Fibroblast of gingiva (primary cell): ENCODE measurements around the gene VSTM2L.
A peak's percentile ranks its signal among the peaks of the same experiment; 100 is the strongest.

Experiments
- DNase-seq: peaks from one replicate; pipeline ENCODE4 v3.0.0-alpha.2; 2011; ENCODE audit warnings: low read depth

The VSTM2L gene

DNA sequence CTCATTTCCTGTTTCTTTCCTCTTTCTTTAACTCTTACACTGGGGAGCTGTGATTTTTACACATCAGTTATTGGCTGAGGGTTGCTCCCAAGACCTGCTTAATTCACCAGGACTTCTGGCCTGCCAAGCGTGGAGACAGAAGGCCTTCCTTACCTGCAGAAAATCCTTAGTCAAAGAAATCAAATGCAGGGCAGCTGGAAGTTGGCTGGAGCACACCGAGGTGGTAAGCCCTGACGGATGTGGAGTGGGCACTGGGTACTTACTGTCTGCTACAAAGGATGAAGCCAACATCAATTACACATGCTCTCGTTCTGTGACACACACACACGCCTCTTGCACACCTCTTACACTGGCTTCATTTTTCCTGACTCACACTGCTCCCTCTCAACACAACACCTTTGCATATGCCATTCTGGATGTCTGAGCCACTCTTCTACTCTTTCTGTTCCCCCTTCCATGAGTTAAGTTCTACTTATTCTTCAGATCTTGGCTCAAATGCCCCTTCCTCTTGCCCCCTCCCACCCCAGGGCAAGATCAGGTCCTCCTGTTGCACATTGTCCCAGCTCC is 68.7 kb downstream of the VSTM2L start:
- no peak for DNase-seq

DNA sequence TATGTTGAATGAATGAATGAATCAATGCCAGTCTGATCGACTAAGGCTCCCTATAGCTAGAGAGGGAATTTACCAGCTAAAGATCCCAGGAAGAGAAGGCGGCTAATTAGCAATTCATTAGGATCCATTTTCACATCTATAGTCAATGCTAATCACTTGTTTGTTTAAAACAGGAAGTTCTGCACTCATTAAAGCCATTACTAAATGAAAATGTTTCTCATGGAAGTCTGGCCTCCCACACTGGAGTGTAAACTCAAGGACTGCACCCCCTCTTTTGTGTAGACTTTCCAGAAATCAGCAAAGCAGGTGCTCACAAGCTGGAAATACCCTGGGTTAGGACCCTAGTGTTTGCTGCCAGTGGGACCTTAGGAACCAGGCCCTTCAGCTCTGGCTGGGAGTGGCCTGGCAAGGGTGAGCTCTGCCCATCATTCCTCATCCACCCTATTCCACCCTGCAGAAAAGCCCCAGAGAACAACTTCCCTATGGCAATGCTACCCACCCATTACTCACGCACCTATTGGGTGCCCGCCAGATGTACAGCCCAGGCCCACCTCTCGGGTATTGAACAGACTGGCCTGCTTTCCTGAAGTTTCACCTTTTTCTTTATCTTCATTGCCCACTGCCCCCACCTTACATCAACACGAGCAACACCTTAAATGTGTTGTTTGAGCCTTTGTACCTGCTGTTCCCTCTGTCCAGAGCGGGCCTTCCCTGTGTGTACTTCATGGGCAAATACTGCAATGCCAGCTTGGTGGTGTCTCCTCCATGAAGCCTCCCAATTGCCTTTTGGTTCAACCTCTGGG is 69.5 kb downstream of the VSTM2L start:
- no peak for DNase-seq

DNA sequence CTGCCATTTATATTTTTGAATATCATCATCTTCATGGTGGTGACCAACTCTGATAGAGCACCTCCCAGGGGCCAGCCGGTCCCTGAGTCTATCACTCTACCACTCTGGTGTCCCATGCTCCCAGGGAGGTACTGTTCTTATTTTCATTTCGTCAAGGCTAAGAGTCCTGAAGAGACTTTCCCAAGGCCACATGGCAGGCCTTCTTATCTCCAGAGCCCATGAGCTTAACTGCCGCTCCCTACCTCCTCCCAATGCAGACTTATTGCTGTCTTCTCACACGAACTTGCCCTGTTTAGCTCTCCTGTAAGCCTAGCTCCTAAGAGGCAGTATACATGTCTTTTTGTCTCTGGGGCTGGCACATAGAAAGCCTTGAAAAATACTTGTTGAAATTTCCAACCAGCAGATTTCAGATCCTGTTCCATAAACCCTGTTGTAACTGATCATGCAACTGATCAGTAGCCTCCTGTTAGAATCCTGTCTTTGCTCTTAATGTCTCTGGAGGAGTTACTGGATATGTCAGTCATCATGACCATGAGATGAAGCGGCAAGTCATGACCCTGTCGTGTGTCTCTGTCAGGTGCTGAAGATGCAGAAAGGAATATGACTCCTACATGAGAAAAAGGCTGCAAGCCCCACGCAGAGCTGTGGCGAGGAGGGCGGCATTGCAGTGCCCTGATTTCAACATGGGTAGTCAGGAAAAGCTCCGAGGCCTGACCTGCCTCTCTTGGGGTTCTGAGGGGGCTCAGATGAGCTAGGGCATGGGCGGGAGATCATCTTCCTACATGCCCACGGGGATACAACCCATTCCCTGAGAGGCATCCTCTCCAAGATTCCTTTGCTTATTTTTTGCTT is 70.4 kb downstream of the VSTM2L start:
- no peak for DNase-seq

DNA sequence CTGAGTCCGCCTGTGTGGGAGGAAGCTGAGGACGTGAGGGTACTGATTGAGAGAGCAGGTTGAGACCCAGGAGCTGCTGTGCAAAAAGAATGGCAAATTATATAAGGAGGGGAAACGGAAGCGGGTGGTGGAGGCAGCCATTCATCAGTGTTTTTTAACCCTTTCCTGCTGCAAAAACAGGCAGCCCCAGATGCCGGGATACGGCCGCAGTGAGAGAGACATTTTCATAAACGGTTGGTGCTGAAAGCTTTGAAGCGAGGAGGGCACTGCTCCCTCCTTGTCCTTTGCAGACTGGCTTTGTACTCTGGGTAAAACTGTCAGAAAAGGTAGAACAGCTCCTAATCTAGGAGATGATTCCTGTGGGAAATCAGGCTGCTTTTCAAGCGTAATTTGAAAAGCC is 74.0 kb downstream of the VSTM2L start:
- no peak for DNase-seq

DNA sequence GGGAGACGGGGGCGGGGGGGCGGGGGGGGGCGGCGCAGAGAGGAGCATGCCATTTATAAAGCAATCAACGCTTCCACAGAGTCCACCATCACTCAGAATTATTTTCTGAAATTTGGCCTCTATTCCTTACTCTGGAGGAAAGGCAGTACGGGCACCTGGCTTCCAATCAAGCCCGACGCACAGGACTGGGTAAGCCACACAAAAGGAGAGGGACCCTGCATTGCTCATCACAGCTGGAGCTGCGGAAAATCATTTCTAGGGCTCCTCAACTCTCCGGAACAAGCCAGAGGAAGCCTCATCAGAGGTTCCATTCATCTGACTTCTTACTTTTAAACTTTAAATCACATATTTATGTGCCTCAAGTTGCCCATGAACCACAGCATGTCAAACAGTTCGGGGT is 74.4 kb downstream of the VSTM2L start:
- DNase-seq = no peak

DNA sequence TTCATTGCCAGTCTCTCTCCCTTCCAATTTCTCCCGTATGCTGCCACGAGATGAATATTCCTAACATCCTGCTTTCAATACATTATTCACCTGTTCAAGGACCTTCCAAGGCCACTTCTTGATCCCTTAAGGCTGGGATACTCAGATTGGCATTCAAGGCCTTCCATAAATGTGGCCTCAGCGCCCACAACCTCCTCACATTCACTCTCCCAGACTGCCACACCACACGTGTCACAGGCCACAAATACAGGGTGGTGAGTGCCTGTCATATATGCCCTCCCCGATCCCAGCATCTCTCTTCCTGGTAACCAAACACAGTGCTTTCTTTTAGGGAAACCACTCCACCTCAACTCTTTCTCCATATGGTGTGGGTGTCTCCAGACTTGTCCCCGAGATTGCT is 74.9 kb downstream of the VSTM2L start:
- DNase-seq = no peak

DNA sequence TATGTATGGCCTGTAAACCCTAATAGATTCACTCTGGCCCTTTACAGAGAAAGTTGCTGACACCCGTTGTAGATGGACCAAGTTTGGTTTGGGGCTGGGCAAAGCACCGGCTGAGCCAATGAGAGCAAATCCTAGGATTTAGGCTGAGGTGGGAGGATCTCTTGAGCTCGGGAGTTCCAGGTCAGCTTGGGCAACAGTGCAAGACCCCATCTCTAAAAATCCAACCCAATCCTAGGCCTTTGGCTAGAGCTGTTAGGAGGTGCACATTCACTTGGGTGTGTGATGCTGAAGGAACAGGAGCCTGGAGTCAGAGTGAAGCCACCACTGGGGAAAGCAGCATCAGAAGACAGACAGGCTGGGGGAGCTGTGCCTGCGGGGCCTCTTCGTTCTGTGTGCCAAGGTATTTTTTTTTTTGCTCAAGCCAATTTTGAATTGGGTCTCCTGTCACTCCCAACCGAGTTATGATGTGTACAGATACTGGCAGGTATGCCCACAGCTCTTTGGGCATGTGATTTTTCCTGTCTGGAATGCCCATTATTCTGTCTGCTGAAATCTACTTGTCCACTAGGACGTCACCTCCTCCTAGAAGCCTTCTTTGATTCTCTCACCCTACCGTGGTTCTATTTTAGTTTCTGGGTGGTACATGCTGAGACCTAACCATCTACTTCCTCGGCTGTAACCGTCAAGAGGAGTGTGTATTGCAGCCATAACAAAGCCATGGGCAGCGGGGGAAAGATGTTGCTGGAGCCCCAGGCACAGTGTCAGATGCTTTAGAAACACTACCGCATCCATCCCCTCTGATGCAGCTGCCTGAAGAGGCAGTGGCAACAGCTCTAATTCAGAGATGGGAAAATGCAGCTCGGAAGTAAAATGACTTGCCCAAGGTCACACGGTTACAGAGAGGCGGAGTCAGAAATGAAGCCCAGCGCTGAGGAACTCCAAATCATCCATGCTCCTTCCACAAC is 76.4 kb downstream of the VSTM2L start:
- no peak for DNase-seq

DNA sequence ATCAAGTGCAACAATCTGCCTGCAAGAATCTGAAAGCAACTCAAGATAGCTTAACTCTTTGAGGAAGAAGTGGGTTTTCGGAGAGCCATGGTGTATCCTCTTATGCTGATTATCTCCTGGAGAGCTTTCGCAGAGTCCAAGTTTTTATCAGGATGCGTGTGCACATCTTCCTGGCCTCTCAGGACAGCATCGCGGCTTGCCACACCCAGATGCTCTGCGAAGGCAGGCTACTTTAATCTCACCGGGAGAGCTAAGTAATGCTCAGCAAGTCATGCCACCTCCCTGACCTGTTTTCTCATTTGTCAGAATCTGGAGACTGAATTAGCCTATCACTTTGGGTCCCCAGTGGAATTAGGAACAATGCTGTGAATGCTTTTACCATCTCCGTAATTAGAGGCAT is 77.5 kb downstream of the VSTM2L start:
- DNase-seq = no peak

DNA sequence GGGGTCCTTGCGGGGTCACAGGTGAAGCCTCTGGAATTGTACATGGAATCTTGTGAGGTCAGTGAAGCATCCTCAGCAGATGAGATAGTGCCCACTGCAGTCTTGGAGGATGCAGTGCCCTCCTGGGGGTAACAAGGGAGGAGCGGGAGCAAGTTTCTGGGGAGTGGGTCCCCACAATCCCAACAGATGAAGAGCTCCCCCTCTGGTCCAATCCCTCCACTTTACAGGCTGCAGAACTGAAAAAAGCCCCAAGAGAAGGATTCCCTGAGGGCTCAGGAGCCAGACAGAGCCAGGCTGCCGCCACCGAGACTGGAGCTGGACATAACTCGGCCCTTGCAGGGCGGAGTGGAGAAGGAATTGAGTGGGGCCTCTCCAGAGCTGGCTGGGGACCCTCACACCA is 77.9 kb downstream of the VSTM2L start:
- no peak for DNase-seq

DNA sequence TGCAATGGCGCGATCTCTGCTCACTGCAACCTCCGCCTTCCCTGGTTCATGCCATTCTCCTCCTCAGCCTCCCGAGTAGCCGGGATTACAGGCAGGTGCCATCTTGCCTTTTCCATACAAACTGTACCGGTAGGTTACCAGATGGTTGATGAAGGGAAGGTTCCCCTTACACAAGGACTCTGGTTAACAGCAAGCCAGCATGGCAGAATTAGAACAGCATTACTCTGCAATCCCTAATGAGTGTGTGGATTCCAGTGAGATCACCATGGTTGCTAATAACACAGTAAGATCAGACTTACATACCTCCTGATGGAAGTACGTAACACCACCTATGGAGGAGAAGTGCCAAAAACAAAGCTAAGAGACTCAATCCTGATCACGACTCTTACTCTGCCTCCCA is 78.6 kb downstream of the VSTM2L start:
- DNase-seq = no peak

DNA sequence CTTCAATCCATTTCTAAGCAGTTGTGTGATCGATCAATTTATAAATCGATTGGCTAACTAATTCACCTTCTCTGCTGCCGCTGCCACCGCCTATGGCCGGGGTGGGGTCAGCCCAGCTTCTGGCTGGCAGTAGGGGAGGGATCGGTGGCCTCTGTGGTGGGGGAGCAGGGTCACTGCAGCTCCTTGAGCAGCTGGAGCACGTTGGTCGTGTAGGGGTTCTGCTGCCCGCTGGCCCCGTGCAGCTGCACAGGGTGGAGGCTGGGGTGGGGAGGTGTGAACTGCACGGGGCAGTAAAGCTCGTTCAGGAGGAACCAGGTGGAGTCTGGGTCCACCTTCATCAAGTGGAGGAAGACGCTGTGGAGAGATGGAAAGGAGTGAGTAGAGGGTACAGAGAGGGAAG is 80.4 kb downstream of the VSTM2L start:
- no peak for DNase-seq

DNA sequence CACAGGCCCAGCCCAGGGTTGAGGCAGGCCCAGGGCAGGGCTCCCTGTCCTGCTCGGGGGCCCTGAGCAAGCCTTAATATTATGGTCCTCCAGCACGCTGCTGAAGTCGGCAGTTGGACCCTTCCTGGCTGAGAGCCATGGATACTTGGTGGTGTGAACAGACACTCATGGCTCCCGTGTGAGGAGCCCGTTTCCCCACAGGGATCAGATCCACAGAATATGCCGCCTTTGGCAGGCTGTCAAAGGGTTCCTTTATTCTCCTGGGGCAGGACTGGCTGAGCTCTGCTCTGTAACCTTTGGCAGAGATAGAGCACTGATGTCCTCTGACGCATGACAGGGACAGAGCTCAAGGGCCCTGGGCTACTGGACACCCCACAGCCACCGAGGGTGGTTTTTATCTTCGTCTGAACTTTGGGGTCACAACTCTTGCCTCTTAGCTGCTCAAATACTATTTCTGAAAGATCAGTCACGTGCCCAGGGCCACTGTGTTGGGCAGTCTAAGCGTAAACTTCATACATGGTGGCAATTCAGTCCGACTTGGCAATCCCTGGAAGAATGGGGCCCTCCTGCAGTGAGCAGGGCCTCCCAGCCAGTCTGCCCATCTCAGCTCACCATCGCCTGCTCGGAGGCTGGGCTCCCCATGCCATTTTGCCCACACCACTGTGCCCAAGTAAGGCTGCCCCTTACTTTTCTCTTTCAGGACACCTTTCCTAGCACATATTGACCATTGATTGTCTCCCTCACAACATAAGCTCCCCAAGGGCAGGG is 81.3 kb downstream of the VSTM2L start:
- no peak for DNase-seq

DNA sequence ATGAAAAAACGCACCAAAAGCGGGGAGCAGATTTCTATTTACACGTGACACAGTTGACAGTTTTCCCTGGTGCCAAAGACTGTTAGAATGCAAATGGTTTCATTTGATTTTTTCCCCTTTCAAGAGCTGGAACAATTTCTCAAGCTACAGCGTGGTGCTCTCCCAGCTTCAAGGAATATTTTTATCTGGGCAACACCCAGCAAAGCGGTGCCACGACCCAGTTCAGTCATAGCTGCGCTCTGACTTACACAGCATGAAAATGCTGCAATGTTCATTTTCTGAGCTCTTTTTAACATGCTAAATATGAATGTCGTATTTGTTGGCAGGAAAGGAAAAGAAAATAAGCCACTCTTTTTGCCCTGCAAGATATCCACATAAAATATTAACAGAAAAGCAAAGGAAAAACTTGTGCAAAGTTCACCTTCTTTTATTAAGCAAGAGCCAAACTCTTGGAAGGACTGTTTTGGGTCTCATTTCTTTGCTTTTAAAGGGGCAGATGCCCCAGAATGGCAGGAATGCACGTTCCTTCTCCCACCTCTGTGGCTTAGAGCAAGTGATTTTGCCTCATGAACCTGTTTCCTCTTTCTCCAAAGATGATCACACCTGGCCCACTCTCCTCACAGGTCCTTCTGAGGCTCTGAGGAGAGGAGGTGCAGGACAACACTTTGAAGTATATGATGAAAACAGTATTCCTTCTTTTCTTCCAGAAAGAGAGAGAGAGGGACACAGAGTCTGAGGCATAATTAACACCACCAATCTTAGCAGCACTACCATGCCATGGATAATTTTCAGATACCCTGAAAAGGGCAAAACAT is 83.3 kb downstream of the VSTM2L start:
- peak; percentile 43 for DNase-seq

DNA sequence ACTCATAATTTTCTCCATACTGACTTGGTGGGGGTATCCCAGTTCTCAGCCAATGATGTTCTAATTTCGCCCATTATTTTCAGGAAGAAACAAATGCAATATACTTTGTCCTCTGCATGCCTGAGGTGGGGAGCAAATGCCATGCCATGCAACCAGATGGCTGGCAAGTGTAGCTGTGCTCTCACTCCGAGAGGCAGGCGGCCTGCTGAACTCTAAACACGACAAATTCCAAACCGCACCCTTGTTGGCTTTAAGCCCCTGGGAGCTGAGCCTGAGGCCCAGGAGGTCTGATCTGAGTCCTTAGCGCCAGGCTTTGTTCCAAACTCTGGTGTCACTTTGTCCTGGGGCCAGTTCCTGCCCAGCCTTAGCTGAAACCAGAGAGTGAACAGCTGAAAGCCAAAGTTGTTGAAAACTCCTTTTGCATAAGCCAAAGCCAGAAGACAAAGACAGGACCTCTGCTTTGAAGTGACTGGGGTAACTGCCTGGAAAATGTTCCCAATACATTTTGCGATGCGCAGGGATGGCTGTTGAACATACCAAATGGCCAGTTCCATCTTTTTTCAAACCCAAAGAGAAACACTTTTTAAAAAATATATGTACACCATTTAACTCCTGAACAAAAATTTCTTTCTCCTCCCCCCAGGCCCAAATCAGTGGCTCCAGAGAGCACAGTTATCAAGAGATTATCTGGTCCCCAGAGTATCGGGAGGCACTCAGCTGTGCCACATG is 84.1 kb downstream of the VSTM2L start:
- DNase-seq = peak; percentile 91

DNA sequence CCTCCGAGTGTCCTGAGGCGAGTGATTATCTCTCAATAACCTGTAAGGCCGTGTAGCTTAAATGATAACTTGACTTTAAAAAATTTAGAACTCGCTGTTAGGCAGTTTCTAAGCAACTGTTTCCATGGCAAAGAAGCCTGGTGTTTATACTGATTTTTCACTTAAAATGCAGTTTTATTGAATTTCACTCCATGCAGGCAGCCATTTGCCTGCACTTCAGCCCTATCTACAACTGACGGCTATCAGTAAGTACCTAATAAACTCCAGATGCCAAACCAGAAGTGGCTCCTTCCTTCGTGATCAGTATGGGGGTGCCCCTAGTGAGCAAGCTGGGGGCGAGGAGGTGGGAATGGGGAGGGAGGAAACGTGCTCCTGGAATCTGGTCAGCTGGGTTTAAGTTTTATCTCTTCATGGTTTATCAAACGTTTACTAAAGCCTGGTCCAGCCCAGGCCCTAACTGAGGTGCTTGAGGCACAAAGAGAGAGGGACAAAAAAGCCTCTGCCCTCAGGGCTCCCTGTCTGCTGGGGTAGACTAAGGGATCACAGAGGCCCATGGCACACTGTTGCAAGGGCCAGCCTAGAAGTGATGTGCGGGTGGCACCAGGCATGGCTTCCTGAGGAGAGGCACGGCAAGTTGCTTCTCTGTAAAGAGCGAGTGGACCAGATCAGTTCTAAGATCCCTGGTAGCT is 84.8 kb downstream of the VSTM2L start:
- no peak for DNase-seq

DNA sequence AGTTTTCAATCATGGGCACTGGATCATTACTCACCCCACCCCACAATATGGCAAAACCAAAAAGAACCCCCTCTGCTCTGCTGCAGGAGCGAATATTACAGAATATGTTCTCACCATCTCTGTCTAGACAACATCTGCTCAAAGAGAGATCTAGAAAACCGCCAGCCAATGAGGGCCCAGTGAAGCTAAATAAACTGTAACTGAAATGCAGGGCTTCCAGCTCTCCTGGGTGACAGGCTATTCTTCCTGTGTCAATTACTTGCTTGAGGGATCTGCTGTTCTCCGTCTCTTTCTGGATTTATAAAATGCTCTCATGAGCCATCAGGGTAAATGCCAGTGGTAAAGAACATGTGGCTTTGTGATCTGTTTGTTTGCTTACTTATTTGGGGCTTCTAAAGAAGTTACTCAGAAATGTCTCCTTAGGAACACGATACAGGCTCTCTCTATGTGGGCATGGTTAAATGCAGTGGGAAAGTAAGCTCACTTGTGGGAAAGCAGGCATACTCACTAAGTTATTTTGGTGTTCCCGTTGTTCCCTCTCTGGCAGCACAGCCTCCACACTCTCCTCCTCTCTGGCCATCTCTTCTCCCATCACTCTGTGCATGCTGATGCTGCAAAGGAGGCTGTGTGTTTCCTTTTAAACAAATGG is 85.5 kb downstream of the VSTM2L start:
- DNase-seq = peak; percentile 43

DNA sequence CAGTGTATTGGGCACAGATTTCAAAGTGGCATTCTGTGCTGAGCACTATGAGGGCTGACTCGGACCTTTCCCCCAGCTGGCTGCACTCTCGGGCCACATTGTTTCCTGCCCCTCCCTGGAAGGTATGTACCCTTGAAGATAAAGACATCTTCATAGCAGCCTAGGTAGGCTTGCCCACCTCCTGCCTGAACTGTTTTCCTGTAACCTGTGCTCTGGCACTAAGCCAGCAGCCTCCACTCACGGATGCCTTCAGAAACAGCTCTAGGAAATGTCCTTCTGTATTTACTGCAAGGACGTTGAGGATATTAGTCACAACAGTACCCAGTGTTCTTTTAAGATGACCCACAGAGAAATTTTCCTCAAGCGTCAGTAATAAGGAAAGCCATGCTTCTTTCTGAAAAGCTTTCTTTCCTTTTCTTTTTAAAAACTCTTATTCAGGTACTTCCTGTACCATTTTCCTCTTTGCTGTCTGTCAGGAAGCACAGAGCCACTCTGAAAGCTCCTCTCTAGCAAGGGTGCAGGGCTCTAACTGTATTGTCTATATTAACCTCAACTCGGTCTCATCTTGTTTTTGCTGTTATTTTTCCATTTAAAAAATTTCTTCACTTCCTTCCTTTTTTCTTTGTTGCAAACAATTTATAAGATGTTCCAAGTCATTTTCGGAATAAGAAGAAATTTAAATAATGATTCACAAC is 86.8 kb downstream of the VSTM2L start:
- DNase-seq = no peak
